HG03095 (cell line): ENCODE results near the gene MICOS13.

Source experiments
- ATAC-seq: cut with Tn5 transposase; IDR thresholded peaks from one replicate; pipeline ENCODE4 v1.9.1; 2021; ENCODE audit warnings: moderate library complexity; ENCODE audit not compliant: unreplicated experiment

The MICOS13 gene

DNA sequence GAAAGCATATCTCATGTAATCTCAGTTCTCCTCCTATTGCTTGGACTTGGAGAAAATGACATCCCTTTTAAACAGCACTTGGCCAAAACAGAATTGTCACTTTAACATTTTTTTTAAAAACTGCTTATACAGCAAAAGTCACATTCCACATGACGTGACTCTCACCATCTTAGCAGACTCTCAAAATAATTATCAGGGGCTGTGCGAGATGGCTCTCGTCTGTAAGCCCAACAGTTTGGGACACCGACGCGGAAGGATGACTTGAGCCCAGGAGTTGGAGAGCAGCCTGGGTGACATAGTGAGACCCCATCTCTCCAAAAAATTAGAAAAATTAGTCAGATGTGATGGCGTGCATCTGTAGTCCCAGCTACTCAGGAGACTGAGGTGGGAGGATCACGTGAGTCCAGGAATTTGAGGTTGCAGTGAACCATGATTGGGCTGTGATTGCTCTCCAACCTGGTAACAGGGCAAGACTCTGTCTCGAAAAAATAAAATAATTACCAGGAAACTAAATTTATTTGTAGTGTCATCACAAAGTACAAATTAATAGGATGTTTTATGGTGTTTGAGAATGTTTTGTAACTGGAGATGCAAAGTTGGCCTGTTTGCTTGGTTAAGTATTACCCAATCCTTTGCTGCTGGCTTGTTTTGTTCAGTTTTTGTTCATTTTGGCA lies 48.6 kb downstream of the MICOS13 start:
- ATAC-seq = no peak

DNA sequence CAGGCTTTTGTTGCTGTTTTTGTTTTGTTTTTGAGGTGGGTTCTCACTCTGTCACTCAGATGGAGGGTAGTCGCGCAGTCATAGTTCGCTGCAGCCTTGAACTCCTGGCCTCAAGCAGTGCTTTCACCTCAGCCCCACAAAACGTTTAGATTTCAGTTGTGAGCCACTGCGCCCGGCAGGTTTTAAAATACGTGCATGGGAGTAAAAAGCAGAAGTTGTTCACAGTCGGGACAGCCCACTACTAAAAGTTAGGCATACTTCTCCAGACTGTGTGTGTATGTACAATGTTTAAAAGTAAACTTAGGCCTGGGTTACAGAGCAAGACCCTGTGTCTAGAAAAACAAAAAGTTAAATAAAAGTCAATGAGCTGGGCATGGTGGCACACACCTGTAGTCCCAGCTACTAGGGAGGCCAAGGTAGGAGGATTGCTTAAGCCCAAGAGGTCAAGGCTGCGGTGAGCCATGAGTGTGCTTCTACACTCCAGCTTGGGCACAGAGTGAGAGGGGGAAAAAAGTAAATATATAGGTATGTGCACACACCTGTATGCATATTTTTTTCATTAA lies 51.3 kb downstream of the MICOS13 start:
- no peak for ATAC-seq

GRCh38 chr19:5628461-5628860 lies 51.9 kb downstream of the MICOS13 start:
- ATAC-seq = no peak
